NCI-H146 (cell line): ENCODE results near the gene APEX1.

Experiments
- DNase-seq: peaks from one replicate; lab custom pipeline; 2025; lab: John Stamatoyannopoulos, UW

The APEX1 gene

DNA sequence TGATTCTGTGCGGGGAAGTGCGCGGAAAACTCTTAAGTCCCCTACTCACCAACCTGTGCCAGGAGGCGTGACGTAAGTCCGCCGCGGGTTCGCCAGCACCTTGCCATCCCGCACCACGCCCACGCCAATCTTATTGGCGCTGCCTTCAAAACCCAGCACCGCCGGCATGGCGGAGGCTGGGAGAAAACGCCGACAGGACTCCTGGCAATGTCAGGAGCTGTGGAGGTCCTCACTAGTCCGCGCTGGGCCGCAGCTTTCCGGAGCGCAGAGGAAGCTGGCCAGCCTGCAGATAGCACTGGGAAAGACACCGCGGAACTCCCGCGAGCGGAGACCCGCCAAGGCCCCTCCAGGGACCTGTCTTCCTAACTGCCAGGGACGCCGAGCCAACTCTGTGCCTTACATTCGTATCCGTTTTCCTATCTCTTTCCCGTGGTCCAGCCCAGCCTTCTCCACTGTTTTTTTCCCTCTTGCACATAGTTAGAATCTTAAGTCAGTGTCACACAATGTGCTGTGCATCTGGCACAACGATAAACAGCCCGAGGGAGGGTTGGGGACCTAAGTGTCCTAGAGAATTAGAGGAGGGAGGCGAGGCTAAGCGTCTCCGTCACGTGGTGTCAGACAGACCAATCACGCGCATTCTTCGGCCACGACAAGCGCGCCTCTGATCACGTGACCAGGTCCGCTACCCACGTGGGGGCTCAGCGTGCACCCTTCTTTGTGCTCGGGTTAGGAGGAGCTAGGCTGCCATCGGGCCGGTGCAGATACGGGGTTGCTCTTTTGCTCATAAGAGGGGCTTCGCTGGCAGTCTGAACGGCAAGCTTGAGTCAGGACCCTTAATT is at the start of gene APEX1, which contains the start of gene OSGEP:
Gene APEX1 (plus strand): TSS at position 711 of the 839 bp plus-strand sequence. CDS start 420 bp downstream, outside the sequence.
Gene OSGEP (minus strand): TSS at position 297 of the 839 bp plus-strand sequence. CDS start 129 bp downstream, at position 168.
- DNase-seq = peak; percentile 99

DNA sequence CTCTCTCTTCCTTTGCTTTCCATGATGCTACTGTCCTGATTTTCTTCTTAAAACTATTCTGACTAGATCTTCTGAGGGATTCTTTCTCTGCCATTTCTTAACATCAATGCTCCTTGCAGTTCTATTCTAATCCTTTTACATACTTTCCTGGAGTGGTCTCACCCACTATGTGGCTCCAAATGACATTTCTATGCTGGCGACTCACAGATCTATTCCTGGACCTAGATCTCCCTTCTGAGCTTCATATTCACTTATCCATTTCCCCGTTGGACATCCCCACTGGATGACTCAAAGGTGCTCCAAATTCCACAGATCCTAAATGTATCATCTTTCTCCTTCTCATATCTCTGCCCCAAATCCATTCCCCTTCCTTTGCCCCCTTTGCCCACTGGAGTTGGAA is 45.8 kb upstream of the APEX1 start:
- no peak for DNase-seq

DNA sequence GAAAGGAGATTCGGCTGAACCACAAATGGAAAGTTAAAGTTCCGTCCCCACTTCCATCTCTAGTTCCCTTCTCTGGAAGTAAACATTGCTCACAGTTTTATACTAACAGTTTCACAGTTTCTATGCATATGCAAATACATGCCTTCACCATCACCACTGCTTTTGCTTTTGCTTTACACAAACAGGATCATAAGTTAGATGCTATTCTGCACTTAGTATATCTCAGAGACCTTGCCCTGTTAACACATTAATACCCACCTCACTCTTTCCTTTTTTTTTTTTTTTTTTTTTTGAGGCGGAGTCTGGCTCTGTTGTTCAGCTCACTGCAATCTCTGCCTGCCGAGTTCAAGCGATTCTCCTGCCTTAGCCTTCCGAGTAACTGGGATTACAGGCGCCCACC is 42.6 kb upstream of the APEX1 start:
- DNase-seq = no peak

DNA sequence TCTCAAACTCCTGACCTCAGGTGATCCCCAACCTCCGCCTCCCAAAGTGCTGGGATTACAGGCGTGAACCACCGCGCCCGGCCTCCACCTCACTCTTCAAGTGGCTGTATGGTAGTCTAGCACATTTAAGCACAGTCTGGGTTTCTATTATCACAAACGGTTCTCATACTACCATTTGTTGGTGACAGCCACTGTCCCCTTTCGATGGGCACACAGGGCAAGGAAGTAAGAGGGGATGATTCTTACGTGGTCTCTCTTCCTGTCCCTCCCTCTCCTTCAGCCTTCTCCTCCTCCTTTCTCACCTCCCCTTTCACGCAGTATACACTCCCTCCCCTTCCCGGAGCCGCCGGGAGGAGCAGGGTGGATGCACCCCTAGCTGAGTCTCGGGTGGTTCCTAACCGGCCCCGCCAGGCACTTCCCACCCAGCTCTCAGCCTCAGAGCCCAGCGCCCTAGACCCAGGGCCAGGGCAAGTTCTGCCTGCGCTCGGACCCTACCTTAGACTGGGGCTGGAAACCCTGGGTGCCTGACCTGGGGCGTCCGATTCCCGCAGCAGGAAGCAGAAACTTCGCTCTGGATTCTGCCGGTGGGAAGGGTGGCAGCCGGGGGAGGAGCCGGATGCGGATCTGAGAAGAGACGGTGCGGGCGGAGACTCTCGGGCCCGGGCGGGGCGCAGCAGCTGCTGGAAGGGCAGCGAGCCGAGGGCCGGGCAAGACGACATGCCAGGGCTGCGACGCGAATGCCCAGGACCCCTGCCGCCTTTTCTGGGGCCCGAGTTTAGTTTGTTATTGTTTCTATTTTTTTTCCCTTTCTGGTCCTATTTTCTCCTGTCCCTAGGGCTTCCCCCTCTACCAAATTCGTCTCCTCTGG is 41.9 kb upstream of the APEX1 start, which contains the start of gene TEP1:
Gene TEP1 (minus strand): TSS at position 626 of the 868 bp plus-strand sequence. CDS start 5,062 bp downstream, outside the sequence.
- DNase-seq = peak; percentile 84

DNA sequence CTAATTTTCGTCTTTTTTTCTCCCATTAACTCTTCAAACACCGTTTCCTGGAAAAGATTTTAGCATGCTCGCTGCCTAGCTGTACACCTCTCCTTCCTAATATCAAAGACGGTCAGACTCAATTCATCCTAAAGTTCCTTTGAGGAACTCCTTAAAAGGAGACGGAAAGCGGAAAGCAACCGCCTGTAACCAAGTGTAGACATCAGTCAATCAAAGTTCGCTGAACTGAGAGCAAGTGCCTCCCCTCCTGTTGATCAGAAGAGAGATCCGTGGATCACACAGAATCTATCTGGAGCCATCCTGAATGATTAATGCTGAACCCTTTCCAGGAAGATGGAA is 41.3 kb upstream of the APEX1 start:
- peak; percentile 16 for DNase-seq

DNA sequence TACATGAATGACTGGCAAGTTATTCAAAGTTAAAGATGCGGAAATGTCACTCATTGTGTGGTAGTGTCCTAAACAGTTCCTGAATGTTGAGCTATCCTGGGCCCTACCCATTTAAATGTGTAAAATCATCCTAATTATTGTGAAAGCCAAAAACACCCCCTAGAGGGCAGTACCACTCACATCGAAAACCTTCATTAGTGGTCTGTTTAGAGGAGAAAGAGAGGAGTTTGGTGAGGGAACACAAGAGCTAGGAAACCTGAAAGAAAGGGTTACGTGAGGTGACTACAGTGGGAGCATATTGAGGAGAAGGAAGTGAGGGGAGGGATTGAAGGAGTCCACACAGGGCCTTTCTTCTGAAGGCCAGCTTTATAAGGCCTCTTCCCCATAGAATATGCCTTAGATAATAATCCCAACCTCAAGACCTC is 39.2 kb upstream of the APEX1 start:
- DNase-seq = peak; percentile 53

DNA sequence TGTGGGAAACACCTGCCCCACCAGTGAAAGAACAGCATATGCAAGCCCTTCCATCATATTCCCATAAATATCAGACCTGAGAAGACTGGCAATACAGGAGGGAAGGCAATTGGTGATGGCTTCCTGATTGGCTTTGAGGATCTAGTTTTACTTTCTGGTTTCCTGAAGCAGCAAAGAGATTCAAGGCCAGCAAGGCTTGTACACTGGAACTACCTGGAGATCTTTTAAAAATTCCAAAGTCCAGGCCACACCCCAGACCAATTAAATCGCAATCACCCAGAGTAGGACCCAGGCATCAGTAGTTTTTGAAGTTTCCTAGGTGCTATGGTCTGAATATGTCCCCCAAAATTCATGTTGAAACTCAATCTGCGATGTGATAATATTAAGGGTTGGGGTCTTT is 38.8 kb upstream of the APEX1 start:
- no peak for DNase-seq

DNA sequence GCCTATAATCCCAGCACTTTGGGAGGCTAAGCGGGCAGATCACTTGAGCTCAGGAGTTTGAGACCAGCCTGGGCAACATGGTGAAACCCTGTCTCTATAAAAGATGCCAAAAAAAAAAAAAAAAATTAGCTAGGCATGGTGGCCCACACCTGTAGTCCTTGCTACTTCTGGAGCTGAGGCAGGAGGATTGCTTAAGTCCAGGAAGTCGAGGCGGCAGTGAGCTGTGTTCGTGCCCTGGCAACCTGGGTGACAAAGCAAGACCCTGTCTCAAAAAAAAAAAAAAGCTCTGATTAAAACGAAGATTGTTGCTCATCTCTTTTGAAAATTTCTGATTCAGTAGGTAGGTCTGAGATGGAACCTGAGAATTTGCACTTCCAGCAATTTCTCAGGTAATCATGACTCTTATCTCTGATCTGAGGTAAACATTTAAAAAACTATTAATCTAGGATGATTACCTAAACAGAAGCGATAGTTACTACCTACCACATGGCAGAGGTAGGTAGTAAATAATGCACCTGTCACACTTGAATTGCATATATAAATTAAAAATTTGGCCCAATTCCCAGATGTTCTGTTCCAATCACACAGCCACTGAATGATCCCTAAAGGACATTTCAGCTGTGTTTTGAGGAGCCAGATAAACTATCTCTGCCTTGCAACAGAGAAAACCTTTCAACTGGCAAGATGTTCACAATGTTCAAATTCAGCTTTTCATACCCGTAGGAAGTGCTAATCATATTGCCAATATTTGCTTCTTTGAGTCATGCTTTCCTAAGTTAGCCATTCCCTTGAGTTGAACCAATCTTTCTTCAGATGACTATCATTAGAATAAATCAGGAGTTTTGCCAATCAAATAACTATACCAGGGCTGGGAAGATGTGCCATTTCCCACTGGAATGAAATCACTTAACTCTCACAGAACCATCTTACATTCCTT is 37.5 kb upstream of the APEX1 start:
- peak; percentile 7 for DNase-seq

DNA sequence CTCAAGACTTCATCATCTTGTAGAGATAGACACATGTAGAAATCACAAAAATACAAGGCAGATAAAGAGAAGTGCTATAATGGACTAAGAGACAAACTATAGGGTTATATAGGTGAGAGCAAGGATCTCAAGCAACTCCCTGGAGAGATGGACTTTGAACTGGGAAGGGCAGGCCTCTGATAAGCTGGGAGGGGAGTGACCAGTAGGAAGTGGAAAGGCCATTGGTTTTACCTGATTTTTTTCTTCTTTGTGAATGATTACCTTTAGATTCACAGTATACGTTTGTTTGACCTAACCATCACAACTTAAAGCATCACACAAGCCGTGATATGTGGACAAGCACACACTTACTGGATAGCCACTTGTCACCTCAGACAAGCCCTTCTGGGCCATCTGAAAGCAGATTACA is 36.5 kb upstream of the APEX1 start:
- no peak for DNase-seq

DNA sequence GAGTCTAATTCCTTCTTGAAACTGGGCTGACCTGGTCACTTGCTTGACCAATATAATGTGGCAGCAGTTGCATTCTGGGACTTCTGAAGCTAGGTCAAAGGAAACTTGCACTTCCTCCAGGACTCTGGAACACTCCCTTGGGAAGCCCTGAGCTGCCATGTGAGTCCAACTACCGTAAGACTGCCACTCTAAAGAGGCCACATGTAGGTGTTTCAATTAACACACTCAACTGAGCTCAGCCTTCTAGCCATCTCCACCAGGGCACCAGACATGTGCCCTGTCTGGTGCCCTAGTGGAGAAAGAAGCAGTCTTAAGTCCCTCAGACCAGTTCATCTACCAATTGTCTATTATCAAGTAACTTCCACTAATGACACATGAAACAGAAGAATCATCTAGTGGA is 35.6 kb upstream of the APEX1 start:
- no peak for DNase-seq

DNA sequence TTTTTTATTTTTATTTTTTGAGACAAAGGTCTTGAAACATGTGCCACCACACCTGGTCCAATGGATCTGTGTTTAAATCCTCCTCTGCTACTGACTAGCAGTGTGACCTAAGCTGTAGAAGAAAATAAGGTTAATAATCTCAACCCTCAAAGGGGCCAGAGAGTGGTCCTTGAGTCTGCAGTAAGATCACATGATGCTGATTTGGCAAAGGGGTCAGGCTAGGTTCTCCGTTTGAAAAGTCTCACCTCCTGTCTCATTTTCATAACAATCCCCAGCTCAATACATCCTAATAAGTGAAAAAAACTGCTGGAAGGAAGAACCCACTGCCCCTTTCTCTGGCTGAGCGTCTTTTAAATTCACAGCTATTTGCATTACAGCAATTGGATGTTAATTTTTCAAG is 33.8 kb upstream of the APEX1 start:
- no peak for DNase-seq

DNA sequence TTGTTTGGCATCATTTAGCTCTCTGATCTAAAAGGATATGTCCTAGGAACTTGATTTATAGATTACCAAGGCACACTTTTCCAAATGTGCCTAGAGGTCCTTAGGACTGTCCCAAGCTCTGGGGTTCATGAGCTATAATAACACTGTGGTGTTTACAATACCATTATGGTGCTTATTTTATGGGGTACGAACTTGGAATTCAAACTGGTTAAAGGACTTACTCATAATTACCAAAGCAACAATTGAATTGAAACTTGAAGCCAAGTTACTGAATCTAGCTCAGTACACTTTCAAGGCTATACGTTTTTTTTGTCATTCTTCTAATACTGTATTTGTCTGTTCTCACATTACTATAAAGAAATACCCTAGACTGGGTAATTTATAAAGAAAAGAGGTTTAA is 32.1 kb upstream of the APEX1 start:
- no peak for DNase-seq

DNA sequence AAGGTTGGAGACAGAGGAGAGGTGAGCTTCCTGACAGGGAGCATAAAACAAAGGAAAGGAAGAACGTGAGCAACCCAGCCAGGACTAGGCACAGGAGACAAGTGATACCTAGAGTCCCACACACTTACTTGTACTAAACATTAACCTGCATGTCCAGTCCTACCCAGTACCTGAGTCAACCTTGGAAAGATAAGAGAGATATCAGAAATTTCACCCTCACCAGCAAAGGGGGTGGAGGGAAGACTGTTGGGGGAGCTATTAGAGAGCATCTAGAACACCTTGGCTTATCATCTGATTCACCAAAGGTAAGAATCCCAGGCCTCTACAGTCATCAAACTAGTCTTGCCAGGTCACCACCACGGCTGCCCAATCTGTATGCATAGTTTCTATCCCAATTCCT is 30.2 kb upstream of the APEX1 start:
- no peak for DNase-seq

DNA sequence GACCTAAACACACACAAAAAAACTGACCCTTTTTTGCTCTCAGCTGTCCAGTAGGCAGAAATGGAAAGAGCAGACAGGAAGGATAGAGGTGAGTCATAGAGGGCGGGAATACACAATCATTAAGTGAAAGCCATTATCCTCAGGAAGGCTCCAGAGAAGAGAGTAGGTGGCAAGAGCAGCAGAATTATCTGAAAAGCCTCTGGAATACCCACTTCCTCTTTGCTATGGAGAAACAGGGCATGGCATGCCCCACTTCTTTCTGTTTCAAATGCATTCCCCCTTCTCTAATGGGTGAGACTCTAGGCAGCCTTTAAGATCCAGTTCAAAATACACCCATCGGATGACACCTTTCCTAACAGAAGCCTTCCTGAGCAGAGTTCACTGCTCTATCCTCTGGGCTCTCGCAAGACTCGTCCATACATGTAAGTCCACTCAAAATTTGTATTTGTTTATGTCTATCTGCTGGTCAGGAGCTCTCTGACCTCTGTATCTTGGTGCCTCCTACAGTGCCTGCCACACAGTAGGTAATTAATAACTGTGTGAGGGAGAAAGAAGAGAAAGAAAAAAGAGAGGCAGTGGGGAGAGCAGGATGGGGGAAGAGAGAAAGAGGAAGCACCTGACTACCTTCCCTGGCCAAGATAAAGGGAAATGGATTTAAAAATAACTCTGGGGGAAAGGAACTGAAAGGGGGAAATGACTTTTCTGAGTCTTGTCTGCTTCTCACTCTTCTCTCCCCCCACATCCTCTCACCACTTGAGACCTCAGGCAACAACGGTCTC is 27.6 kb upstream of the APEX1 start:
- DNase-seq = peak; percentile 21

DNA sequence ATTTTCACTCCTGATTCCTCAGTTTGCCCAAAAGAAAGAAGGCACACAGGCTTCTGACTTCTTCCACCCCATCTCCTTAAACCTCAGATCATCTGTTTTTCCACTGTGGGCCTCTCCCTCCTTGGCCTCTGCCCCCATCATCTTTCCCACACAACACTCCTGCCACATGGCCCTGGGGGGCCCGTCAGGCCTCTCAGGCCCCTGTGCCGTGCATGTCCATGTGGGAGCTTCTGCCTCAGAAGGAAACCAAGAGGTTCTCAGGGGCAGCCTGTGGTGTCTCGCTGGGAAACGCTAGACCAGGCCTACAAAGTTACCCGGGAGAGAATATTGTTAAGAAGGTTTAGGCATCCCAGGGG is 27.0 kb upstream of the APEX1 start:
- no peak for DNase-seq

DNA sequence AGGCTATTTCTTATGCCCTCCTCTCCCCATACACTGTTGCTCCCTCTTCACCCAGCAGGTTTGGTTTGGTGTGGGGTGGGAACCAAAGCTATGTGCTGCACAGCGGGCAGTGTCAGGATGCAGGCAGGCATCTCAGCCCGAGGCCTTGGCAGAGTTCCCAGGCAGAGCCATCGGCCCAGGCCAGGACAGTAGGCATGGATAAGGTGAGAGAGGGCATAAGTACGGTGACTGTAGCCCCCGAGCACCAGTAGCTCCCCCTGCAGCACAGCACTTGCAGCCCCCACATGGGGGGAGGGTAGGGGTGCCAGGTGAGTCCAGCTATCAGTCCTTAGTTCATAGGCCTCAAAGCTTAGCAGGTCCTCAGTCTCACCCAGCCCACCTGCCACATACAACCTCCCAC is 26.2 kb upstream of the APEX1 start:
- no peak for DNase-seq

DNA sequence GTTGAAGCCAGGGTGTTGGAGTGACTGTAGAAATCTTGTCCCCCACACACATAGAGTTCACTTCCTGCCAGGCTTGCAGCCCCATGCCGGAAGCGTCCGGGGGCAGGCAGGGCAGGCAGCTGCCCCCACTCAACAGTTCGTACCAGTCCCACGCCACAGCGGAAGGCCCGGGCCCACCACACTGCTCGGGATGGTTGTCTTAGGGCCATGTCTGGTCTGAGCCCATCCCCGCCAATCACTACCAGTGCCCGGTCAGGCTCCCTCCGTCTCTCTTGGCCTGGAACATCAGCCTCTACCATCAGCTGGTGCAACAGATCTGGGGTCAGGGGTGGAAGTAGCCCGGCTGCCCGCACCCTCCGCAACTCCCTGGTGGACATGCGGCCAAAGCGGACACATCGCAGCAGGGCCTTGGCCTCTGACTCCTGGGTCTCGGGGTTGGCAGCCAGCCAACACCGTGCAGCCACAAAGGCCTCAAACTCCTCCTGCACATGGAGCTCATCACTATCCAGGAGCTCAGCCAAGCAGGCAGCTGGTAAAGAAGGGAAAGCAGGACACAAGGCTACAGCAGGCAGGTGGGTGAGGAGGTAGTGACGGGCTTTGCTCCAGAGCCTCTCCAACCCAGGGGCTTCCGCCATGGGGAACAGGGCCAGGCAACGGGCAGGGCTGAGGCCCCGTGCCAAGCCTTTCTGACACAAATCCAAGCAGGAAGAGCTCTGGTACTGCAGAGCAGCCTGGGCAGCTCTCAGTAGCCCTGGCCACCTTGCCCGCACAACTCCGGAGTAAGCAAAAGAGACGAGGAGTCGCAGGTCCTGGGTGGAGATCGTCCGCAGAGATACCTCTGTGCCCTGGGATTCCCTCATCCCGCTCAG is 25.0 kb upstream of the APEX1 start:
- peak; percentile 28 for DNase-seq

DNA sequence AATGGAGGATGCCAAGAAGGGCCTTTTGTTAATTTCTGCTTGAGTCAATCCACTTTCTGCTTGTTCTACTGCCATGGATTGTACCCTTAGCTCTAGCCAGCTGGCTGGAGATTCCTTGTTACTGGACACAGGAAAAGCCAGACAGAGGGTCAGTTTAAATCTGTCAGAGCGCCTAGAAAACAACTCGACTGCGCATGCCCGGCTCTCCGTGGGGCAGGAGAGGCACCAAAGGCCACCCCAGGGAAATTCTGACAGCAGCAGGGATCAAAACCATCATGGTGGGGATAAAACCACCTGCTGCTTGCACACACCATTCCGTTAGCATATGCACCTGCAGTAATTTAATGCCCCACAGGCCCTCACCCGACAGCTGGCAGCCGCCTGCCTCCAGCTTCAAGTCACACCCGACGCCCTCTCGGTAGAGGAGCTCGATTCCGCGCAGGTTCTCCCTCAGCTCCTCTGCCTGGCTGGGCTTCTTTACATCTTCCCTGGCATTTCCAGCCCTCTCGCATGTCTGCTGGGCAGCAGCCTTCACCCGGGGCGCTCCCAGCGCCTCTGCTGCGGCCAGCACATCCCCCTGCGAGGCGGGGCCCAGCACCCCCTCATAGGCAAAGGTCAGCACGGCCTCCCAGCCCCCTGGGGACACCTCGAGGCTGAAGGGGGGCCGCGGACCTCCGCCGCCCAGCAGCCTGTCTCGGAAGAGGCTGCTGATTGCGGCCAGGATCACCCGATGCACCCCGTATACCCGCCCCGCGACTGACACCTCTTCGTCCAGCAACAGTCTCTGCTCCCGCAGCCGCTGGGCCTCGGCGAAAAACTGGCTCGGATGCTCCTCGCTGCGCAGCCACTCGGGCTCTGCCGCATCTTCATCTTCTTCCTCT is 20.1 kb upstream of the APEX1 start:
- peak; percentile 65 for DNase-seq
